GM19395 (cell line): ENCODE results near the gene UBR3.

Source experiments
- ATAC-seq: cut with Tn5 transposase; IDR thresholded peaks from one replicate; pipeline ENCODE4 v1.9.1; 2021; ENCODE audit warnings: mild to moderate bottlenecking, moderate library complexity; ENCODE audit not compliant: unreplicated experiment

Gene UBR3

DNA sequence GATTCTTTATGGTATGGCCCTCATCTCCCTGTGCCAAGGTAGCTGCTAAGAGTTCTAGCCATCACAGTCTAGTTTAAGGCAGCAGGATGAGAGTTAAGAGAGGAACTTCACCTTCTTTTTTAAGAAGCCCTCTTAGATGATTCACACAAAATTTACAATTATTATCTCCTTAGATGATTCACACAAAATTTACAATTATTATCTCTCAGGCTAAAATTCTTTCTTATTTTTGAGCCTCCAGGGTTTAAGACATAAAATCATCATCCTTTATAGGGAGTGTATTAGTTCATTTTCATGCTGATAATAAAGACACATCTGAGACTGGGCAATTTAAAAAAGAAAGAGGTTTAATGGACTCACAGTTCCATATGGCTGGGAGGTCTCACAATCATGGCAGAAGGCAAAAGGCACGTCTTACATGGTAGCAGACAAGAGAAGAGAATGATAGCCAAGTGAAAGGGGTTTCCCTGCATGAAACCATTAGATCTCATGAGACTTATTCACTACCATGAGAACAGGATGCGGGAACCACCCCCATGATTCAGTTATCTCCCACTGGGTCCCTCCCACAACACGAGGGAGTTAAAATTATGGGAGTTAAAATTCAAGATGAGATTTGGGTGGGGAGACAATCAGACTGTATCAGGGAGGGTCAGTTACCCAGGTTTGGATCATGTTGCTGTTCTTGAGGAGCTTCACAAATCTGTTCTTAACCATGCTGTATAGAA is 217.7 kb downstream of the UBR3 start:
- ATAC-seq, result no peak

DNA sequence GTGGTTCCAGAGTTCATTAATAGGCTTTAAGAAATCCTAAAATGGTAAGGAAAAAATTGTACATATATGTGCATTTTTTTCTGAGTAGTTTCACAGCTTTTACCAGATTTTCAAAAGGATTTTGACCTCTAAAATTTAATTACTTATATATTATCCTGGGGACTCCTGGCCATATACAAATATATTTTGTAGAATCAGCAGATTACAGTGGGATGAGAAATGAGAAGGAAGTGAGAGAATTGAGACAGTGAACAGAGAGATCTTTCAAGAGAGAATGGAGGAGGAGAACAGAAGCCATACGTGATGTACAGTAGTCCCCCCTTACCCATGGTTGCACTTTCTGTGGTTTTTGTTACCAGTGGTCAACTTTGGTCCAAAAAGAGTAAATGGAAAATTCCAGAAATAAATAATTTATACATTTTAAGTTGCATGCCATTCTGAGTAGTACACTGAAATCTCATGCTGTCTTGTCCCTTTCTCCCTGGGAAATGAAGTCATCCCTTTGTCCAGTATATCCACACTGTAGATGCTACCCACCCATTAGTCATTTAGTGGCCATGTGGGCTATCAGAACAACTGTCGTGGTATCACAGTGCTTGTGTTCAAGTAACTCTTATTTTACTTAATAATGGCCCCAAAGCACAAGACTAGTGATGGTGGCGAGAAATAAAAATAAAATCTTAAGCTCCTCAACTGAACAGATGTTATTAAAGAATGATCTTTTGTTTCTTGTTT is 220.2 kb downstream of the UBR3 start:
- no peak for ATAC-seq

- ATAC-seq, result no peak
Observed at GRCh38 chr2:170052151-170052550, 224.9 kb downstream of the UBR3 start.

DNA sequence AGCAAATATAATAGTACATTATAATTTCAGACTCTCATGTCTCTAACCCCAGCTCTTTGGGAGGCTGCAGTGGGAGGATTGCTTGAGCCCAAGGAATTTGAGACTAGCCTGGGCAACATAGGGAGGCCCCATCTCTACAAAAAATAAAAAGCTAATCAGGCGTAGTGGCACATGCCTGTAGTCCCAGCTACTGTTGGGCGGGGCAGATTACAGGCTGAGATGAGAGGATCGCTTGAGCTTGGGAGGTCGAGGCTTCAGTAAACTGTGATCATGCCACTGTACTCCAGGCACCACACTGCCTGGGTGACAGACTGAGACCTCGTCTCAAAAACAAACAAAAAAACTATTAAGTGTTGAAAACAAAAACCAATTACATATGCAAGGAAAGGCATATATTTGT is 227.7 kb downstream of the UBR3 start:
- no peak for ATAC-seq

- no peak for ATAC-seq
Observed at GRCh38 chr2:170056900-170057299, 229.6 kb downstream of the UBR3 start.

GRCh38 chr2:170063456-170064235 is 236.4 kb downstream of the UBR3 start:
- ATAC-seq, result no peak

DNA sequence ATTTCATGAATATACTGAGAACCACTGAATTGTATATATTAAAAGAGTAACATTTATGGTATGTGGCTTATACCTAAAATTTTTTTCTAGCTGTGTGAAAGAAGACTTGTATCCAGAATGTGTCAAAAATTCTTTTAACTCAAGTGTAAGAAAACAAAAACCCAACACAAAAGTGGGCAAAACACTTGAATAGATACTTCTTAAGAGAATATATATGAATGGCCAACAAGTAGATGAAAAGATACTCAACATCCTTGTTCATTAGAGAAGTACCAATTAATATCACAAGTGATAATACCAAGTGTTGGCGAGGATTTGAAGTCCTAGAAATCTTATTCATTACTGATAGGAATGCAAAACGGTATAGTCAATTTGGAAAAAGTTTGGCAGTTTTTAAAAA is 243.5 kb downstream of the UBR3 start:
- no peak for ATAC-seq

DNA sequence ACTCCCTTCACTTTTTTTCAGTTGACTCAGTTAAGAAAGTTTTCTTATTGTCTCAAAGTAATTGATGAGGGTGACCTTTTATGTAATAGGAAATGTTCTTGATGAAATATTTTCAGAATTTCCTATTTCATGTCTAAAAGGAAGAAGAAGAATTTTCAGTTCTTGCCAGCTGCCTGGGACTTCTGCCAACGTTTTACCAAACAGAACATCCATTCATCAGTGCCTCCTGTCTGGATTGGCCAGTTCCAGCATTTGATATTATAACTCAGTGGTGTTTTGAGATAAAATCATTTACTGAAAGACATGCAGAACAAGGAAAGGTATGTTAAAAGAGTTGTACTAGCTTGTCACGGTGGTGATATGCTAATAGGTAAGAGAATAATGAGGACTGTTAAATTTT is 246.0 kb downstream of the UBR3 start:
- ATAC-seq, result no peak

GRCh38 chr2:170076189-170076588 is 248.9 kb downstream of the UBR3 start:
- peak; percentile 67 for ATAC-seq

DNA sequence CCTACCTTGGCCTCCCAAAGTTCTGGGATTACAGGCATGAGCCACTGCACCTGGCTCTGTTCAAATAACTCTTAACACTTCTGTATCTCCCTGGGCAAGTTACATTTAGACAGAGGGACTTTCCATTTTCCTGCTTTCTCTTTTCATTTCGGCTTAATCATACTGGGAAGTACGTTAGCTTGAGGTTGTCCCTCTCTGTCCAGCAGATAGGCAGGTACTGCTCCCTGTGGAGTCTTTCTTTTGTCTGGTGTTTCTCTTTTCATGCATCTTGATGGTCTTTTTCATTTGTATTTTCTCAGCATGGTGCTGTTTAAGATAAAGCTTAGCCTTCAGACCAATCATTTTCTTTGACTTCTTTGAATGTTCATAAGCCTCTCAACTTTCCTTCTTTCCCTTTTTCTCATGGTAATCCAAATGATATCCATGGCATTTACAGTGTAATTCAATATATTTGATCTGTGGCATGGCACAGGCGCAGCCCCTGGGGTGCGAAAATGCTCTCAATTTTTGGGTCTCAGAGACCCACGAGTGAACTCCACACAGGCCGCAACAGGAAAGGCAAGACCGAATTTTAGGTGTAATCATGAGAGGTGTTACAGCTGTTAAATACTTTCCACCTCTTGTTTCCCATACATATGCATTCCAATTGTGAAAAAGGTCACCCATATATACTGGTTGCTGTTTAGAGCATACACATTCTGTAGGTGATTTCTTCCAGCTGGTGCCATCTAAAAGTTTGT is 250.7 kb downstream of the UBR3 start:
- no peak for ATAC-seq

DNA sequence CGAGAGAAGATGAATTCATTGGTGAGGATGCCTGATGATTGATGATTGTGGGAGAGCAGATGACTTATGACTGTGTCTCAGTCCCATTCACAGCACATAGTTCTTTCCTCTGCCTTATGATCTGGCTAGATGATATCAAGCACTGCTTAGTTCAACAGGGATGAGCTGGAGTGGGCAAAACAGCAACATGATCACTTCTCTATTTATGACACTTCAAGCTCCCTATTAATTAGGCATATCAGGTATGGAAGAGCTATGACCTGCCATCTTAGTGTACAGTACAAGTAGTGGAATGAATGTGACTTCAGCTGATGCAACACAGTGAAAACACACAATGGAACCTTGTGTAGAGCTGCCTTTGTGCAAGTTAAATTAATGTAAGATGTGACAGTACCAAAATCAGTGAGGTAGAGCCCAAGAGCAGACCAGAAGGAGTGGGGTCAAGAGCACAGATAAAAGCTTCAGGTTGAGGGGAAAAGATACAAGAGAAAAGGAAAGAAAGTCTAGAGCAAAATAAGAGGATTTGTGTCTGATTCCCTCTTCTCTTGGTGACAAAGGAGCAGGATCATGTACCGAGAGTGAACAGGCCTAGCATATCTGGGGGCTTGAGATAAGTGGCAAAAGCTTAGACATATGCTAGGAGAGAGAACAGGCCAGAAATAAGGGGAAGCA is 257.7 kb downstream of the UBR3 start:
- ATAC-seq, result no peak

GRCh38 chr2:170086117-170086688 is 258.9 kb downstream of the UBR3 start:
- no peak for ATAC-seq

GRCh38 chr2:170086751-170087412 is 259.6 kb downstream of the UBR3 start:
- ATAC-seq, result no peak

DNA sequence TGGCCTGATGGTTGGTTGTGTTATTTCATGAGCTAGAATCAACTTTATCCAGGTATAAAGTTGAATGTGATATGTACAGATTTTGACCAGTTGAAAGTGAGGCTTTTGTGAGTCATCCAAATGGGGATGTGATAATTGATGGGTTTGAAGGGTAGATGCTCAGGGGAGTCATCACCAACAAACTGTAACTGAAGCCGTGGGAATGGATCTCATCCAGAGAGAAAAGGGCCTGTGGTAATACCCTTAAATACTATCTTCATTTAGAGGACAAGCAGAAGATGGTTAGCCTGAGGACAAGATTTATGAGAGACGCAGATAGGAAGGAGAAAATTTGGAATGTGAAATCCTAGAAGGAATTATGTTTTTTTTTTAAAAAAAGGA is 260.1 kb downstream of the UBR3 start:
- ATAC-seq, result no peak

DNA sequence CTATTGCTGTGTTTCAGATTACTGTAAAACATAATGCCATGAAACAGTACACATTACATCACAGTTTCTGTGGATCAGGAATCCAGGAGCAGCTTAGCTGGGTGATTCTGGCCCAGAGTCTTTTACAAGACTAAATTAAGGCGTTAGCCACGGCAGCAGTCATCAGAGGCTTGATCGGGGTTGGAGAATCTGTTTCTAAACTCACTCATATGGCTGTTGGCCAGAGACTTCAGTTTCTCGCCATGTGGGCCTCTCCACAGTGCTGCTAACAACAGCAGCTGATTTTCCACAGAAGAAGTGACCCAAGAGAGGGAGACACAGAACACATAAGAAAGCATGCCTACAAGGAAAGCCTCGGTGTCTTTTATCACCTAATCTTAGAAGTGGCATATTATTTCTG is 261.5 kb downstream of the UBR3 start:
- ATAC-seq, result no peak

DNA sequence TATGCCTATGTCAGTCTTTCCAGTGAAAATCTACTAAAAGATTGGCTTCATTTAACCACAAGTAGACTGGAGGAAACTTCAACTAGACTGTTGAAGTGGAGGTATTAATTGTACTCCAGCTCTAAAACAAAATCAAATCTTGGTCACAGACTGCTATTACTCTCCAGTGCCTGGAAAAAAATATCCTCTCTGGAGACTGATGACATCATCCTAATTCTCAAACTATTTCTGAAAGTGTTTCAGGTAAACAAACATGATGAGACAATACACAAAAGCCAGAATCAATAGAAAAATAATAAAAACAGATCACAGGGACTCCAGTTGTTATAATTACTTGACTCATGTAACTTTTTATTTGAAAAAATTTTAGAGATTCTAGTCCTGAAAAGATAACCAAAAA is 263.0 kb downstream of the UBR3 start:
- ATAC-seq, result no peak

DNA sequence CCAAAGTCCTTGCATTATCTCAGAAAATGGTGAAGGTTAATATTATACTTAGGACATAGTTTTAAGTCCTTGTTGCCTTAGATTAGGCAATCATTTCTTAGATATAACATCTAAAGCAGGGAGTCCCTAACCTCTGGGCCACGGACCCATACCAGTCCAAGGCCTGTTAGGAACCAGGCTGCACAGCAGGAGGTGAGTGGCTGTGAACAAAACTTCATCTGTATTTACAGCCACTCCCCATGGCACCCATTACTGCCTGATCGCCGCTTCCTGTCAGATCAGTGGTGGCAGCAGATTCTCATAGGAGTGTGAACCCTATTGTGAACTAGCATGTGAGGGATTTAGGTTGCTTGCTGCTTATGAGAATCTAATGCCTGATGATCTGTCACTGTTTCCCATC is 264.2 kb downstream of the UBR3 start:
- ATAC-seq, result no peak

- no peak for ATAC-seq
Observed at GRCh38 chr2:170092436-170093060, 265.3 kb downstream of the UBR3 start.

- ATAC-seq, result no peak
Observed at GRCh38 chr2:170095380-170095779, 268.1 kb downstream of the UBR3 start.
